Karpas-422 (cell line): ENCODE data around the gene ADPRS. TPM values are rescaled to one million over a fixed set of nuclear protein-coding genes. Genes with fewer than 3 reads are reported as not detected.

Experiments
- DNase-seq: peaks from one replicate; pipeline ENCODE4 v3.0.0-alpha.2; 2015
- H2AFZ ChIP-seq: fragments of 200-600 bp; sonication (generic); 2 replicates; pipeline ENCODE4 v1.6.1; 2014; ENCODE audit warnings: antibody characterized with exemption, low read length, mixed read lengths
- H3K27ac ChIP-seq: fragments of 200-600 bp; sonication (generic); 2 replicates; pipeline ENCODE4 v1.5.1; 2014; ENCODE audit warnings: mild to moderate bottlenecking, low read length, moderate library complexity
- H3K27me3 ChIP-seq: fragments of 200-600 bp; sonication (generic); 2 replicates; pipeline ENCODE4 v1.6.1; 2014; ENCODE audit warnings: low read length, mixed read lengths
- H3K36me3 ChIP-seq: fragments of 200-600 bp; sonication (generic); 2 replicates; pipeline ENCODE4 v1.6.1; 2014; ENCODE audit warnings: low read length, mixed read lengths; ENCODE audit not compliant: insufficient read depth
- H3K4me1 ChIP-seq: fragments of 200-600 bp; sonication (generic); 2 replicates; pipeline ENCODE4 v1.6.1; 2014; ENCODE audit warnings: mild to moderate bottlenecking, low read length, mixed read lengths
- H3K4me2 ChIP-seq: fragments of 200-600 bp; sonication (generic); 2 replicates; pipeline ENCODE4 v1.6.1; 2014; ENCODE audit warnings: low read length, low read depth, mild to moderate bottlenecking; ENCODE audit not compliant: poor library complexity, severe bottlenecking
- H3K4me3 ChIP-seq: fragments of 200-600 bp; sonication (generic); 2 replicates; pipeline ENCODE4 v1.5.1; 2014; ENCODE audit warnings: mild to moderate bottlenecking, antibody characterized with exemption, low read length, mixed read lengths
- H3K79me2 ChIP-seq: fragments of 200-600 bp; sonication (generic); 2 replicates; pipeline ENCODE4 v1.6.1; 2014; ENCODE audit warnings: mild to moderate bottlenecking, low read length, mixed read lengths
- H3K9ac ChIP-seq: fragments of 200-600 bp; sonication (generic); 2 replicates; pipeline ENCODE4 v1.6.0; 2014; ENCODE audit warnings: low read length
- H3K9me2 ChIP-seq: fragments of 200-600 bp; sonication (generic), shearing (Covaris generic); replicated peaks from 2 replicates; pipeline ENCODE4 v1.6.0; 2014; ENCODE audit warnings: mild to moderate bottlenecking, low read length, moderate library complexity; ENCODE audit not compliant: insufficient read depth
- H3K9me3 ChIP-seq: fragments of 300-700, 200-600 bp; sonication (generic); 2 replicates; pipeline ENCODE4 v1.6.1; 2014; ENCODE audit warnings: low read length, mixed read lengths
- H4K20me1 ChIP-seq: fragments of 200-600 bp; sonication (generic); 2 replicates; pipeline ENCODE4 v1.6.1; 2014; ENCODE audit warnings: mild to moderate bottlenecking, antibody characterized with exemption, low read length, low read depth; ENCODE audit not compliant: insufficient read depth
- total RNA-seq: library from RNA; depleted of rRNA; stranded (reverse); fragments of >200 nt; shearing (Covaris generic); gene quantifications from 2 replicates; pipeline ENCODE4 v1.2.3, GENCODE V29; 2014; ENCODE audit warnings: low replicate concordance; rRNA removed

ADPRS gene
- total RNA-seq, 1 experiment from 2014 or later = 29.3 TPM

DNA sequence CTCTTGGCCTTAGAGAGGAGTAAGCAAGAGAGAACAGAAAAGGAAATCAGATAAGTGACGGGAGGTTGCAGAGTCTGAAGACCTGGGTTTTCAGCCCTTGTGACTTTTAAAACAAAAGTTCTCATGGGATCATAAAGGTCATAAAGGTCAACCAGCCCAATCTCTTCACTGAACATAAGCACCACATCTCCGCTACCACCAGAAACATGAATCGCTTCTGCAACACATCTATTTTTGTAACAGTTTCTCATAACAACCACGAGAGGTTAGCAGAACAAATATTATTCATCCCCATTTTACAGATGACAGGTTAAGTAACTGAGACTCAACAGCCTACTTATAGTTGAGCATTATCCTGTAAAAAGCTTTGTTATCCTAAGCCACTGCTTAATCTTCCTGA, 54.7 kb downstream of the ADPRS start:
- no peak overlapping the region for H2AFZ ChIP-seq
- no peaks in the 10 kb centered on the region; the same call in 1 of the 2 replicates for H3K9me3 ChIP-seq
- H3K9me2 ChIP-seq = no peaks in the 10 kb centered on the region
- DNase-seq = no peak
- no peak overlapping the region for H3K4me2 ChIP-seq
- H3K79me2 ChIP-seq = peaks cover 74% of the 10 kb centered on the region
- H4K20me1 ChIP-seq = peaks cover 6% of the 10 kb centered on the region; the same call in 1 of the 2 replicates
- no peak overlapping the region for H3K27ac ChIP-seq
- peaks cover 22% of the 10 kb centered on the region for H3K36me3 ChIP-seq
- H3K9ac ChIP-seq = no peak overlapping the region
- H3K4me3 ChIP-seq = no peak overlapping the region
- H3K4me1 ChIP-seq = peaks cover 4% of the 10 kb centered on the region
- H3K27me3 ChIP-seq = no peaks in the 10 kb centered on the region

Other genes with a start within 250 kb of the ADPRS start
- gene AGO1, start 205.7 kb upstream of the ADPRS start, total RNA-seq = 18.7 and 21.4 TPM in 2 replicates
- gene AGO3, start 157.8 kb upstream of the ADPRS start, total RNA-seq = 21.2 and 46.8 TPM in 2 replicates
- 0.86 and 1.7 TPM in 2 replicates for gene TEKT2, start 4.8 kb upstream of the ADPRS start, total RNA-seq
- 0.04 TPM in 1 of 2 replicates, not detected in the other for gene COL8A2, start 36.3 kb downstream of the ADPRS start, total RNA-seq
- gene TRAPPC3, start 60.6 kb downstream of the ADPRS start, total RNA-seq = 46.7 and 81.0 TPM in 2 replicates
- gene MAP7D1, start 67.3 kb downstream of the ADPRS start, total RNA-seq = 24.1 and 87.3 TPM in 2 replicates
- 47.0 and 56.2 TPM in 2 replicates for gene THRAP3, start 135.6 kb downstream of the ADPRS start, total RNA-seq
- gene SH3D21, start 217.5 kb downstream of the ADPRS start, total RNA-seq = 8.2 and 16.4 TPM in 2 replicates
- 0.75 and 7.1 TPM in 2 replicates for gene EVA1B, start 234.8 kb downstream of the ADPRS start, total RNA-seq